GM18520 (cell line): ENCODE results near the gene AGTPBP1.
"Not testable (repeated sequence)": the region's sequence is repeated elsewhere in the genome, so short reads cannot be mapped to it uniquely, and the experiment has no call there.

Experiments used
- ATAC-seq: cut with Tn5 transposase; IDR thresholded peaks from one replicate; pipeline ENCODE4 v1.9.1; 2021; ENCODE audit not compliant: unreplicated experiment

AGTPBP1 gene

DNA sequence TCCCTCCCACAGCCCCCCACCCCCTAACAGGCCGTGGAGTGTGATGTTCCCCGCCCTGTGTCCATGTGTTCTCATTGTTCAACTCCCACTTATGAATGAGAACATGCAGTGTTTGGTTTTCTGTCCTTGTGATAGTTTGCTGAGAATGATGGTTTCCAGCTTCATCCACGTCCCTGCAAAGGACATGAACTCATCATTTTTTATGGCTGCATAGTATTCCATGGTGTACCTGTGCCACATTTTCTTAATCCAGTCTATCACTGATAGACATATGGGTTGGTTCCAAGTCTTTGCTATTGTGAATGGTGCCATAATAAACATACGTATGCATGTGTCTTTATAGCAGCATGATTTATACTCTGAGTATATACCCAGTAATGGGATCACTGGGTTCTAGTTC lies 23.9 kb downstream of the AGTPBP1 start:
- not testable (repeated sequence) for ATAC-seq

DNA sequence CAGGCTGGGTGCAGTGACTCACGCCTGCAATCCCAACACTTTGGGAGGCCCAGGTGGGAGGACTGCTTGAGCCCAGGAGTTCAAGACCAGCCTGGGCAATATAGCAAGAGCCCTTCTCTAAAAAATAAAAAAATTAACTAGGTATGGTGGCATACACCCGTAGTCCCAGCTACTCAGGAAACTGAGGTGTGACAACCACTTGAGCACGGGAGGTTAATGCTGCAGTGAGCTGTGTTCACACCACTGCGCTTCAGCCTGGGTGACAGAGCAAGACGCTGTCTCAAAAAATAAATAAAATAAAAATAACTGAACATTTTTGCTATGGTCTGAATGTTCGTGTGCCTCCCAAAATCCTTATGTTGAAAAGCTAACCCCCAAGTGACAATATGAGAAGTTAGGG lies 24.5 kb downstream of the AGTPBP1 start:
- ATAC-seq = no peak

DNA sequence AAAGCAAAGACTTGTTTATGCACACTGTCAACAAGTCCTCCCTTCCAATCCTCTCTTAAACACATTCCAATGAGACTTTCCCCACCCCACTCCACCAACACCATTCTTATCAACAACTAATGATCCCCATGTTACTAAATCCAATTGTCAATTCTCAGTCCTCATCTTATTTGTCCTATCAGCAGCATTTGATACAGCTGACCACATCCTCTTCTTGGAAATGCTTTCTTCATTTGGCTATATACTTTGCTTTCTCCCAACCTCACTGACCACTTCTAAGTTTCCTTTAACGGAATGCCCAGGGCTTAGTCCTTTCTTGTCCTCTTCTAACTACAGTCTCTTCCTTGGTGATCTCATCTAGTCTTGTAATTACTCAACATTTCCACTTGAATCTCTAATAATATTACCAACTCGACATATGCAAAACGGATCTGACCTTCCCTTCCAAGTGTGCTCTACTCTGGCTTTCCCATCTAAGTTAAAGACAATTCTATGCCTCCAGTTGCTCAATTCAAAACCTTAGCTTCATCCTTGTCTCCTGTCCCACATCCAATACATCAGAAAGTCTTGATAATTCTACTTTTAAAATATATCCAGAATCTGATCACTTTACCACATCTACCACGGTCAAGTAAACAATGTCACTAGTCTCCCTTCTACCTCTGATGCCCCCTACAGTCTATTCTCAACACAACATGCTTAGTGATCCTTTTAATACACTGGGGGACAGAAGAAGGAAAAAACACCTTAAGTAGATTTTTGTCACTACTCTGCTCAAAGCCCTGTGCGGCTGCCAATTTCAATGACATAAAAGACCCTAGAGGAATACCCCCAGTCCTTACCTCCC lies 25.5 kb downstream of the AGTPBP1 start:
- peak; percentile 51 for ATAC-seq

DNA sequence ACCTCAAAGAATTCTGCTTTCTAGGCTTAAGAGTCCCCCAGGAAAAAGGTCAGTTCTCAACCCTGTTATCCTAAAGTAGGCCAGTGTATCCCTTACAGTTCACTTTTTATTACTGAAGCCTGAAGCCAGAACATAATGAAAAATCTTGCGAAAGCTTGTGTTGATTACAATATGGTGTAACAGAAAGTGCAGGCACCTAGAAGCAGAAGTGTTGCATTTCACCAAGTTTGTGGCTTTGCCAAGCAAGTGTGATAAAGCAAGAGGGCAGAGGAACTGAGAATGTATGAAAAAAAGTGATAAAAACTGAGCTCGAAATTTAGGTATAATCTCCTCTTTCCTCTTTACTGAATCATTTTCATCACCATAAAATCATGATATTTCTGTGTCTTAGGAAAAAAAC lies 26.2 kb downstream of the AGTPBP1 start:
- ATAC-seq = peak; percentile 61

DNA sequence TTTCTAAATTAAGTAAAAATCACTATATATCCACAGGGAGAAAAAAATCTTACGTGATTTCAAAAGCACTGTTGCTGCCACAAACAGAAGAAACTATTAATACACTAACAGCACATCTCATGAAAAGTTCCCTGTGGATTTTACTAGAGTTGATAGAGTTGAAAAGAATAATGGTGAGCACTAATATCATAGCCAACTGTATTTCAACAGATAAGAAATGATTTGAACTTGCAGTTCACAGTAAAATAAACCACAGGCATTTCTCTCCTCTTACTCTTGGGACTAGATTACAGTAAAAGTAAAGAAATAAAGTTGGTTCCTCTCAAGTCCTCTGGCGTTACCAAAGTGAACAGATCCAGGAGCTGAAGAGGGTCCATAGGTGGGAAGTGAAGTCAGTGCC lies 27.9 kb downstream of the AGTPBP1 start:
- ATAC-seq = no peak

DNA sequence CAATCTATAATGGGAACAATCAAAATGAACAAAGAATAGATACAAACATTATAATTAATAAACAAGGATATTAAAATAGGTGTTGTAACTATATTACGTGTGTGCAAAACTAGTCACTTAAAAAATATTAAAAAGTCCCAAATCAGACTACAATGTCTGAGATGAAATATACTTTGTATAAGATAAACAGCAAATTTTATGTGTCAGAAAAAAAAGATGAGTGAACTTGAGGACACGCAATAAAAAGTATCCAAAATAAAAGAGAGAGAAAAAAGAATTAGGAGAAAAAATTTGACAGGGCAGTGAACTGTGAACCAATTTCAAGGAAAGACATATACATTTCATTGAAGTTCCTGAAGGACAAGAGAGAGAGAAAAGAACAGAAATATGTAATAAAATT lies 37.0 kb downstream of the AGTPBP1 start:
- no peak for ATAC-seq

DNA sequence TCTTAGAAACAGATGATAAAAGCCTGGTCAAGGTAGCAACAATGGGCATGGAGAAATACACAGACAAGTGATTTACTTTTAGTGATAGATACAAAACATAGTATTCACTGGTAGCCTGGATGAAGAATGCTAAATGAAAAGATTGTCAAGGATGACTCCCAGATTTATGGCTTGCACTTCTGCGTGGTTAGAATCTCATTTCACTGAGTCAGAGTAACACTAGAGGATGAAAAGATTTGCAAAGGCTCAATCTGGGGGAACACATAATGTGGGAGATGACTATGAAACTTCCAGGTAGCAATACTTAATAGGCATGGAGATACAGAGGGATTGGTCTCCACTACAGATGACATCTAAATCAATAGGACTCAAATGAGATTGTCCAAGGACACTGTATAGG lies 38.4 kb downstream of the AGTPBP1 start:
- ATAC-seq = no peak

DNA sequence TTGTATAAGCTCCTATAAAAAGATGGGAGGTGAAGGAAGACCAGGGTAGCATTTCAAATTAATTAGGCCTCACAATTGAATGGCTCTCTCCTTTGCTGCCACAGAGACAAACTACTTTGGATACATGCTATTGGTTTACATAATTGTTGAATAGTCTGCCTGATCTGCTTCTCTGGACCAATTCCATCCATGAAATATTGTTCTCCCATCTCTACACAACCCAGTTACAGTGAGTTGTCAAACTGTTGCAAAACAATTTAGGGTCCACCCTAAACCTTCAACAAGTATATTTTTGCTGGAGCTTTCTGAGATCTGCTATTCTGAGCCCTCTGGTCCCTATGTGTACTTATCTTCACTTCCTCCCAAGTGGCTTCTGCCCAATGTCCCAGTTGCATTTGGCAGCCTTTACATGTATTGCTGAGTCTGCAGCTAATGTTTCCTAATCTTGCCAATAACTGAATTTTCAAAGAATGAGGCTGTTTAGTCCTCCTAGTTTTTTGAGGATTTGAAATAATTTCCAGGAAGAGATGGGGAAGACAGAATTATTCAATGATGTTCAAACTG lies 38.9 kb downstream of the AGTPBP1 start:
- ATAC-seq = no peak

DNA sequence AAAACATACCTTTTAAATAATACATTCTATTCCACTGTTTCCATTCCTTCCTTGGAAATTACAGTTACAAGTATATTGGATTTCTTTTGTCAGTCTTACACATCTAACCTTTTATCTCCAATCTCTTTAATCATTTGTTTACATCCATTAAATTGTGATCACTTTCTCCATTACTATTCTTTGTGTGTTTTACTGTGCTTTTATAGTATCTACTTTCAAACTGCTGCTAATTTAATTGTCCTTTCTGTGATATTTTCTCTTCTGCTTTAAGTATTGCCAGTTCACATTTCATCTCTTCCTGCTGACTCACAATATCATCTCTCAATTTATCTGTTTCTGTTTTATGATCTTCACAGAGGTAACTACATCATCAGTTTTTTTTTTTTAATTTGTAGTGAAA lies 39.6 kb downstream of the AGTPBP1 start:
- no peak for ATAC-seq

DNA sequence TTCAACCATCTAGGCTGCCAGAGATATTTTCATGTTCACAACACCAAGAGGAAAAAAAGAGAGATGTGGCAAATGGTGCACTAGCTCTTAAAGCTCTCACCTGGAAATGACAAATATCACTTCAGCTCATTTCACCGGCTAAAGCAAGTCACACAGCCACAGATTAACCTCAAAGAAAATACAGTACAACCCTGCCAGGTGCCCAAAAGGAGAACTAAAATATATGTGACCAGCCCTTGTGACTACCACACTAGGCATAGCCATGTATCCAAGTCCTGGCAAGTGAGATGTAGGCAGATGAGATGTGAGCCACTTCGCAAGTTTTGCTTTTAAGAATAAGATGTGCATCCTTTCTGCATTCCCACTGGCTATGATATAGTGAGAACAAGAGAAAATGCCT lies 41.4 kb downstream of the AGTPBP1 start:
- no peak for ATAC-seq

DNA sequence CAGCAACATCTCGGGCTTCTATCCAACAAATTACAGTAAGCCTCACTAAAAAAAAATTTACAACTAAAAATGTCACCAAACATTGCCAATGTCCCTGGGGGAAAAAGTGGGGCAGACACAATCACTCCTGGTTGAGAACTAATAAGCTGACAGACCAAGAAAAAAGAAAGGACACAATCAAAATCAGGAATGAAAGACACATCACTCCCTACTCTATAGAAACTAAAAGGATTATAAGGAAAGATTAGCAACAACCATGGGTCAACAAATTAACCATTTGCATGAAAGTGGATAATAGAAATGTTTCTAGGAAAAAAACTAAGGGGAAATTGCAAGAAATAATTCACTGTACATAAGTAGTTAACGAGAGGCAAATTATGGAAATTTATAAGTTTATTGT lies 53.4 kb downstream of the AGTPBP1 start:
- ATAC-seq = no peak

DNA sequence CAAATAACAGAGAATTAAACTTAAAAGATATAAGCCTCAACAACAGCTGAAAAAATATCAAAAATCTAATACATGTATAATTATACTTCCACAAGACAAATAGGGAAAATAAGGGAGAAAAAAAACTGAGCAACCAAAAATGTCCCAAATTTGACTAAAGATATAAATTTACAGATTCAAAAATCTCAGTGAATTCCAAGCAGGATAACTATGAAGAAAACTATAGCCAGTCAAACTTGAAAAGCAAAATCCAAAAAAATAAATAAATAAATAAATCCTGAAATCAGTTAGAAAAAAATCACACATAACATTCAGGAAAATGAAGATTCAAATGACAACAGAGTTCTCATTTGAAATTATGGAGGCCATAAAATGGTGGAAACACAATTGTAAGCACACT lies 56.7 kb downstream of the AGTPBP1 start:
- ATAC-seq = no peak

DNA sequence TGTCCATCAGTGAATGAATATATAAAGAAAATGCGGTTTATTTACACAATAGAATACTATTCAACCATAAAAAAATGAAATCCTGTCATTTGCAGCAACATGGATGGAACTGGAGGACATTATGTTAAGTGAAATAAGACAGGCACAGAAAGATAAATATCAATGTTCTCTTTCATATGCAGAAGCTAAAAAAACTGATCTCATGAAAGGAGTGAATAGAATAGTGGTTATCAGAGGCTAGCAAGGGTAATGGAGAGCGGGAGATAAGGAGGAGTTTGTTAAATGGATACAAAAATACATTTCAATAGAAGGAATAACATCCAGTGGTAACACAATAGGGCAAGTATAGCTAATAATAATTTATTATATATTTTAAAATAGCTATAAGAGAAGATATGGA lies 65.0 kb downstream of the AGTPBP1 start:
- ATAC-seq = no peak

DNA sequence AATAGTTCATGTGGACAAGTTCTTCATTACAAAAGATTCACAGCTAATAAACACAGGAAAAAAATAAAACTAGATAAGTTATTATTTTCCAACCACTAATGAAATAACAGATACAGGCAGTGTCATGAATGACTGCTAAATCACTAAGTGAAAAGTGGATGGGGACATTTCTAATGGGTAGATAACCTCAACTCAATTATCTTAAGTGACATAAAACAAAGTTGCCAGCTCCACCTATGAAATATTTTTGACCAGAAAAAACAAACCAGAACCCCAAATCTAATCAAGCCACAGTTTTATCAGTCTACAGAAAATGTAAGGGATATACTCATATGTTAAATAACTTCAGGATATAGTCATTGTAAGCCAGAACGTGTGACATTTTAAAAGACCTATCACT lies 74.4 kb downstream of the AGTPBP1 start:
- no peak for ATAC-seq

DNA sequence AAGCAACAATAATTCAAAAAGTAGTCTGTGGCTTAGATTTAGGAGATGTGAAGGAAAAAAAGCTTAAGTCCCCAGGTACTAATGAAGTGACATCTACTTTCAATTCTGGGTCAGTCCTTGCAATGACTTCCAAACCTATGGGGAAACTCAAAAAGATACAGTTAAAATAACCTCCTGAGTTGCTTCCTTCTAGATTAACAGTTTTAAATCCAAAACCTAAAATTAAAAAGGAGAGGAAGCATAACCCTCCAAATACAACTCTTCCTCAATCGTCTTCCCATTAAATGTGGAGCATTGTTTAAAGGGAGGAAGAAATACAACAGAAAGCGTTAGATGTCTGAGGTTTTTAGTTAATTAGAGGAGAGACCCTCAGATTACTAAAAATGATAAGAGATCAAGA lies 75.7 kb downstream of the AGTPBP1 start:
- ATAC-seq = no peak

DNA sequence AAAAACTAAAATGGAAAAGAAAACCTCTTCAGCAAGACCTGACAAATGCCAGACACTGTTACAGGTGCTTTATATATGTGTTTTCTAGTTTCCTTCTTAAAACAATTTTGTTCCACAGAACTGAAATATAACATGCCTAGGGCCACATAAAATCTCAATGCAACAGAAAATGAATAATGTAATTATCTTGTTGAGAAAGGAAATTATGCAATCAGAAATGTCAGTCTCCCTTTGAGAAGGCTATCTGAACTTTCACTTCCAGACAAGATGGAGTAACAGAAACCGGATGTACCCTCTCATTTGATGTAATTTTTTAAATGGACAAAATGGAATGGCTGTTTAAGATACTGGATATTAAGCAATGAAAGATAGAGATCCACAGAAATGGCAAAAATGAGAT lies 79.2 kb downstream of the AGTPBP1 start:
- ATAC-seq = no peak

DNA sequence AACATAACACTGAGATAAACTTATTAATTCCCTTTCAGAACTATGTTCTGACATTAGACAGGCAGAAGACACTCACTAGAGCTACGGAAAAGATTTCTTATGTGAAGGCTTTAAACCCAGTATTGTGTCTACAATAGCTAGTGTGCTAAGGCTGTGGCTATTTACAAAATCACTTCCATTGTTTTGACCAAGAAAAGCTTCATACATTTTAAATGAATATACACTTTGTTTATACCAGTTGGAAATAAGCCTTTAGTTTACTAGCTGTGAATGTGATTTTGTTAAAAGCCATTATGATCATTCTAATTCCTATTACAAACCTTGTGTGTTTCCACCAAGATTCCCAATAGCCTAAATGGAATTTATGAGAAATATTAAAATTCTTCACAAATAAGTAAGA lies 83.0 kb downstream of the AGTPBP1 start:
- no peak for ATAC-seq

DNA sequence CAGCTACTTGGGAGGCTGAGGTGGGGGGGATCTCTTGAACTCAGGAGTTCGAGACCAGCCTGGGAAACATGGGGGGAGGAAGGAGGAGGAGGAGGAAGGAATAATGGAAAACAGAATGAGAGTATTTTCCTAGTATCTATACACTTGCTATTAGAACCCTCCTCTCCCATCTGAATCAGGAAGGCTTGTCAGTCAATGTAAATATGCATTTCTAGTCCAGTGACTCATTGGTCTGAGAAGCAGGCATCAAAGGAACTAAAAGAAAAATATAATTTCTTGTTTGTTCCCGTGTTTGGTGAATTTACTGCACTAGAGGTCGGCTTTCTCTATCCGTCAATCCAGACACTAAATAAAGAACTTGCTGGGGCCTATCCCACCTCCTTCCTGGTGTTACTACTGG lies 88.6 kb downstream of the AGTPBP1 start:
- no peak for ATAC-seq

DNA sequence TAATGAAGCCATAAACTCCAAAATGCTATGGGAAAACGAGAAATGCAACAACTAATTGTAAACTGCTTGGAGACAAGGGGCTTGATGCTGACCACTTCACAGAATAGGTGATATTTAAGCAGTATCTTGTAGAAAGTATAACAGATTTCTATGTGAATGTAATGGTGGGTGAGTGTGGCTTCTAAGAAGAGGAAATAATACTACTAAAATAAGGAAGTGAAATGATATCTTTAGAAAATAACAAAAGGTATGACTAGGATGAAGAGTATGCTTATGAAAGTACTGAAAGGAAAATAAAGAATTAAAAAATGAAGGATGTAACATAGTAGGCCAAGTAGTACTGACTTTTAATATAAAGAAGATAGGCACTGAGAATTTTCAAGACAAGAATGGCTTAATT lies 94.2 kb downstream of the AGTPBP1 start:
- no peak for ATAC-seq

DNA sequence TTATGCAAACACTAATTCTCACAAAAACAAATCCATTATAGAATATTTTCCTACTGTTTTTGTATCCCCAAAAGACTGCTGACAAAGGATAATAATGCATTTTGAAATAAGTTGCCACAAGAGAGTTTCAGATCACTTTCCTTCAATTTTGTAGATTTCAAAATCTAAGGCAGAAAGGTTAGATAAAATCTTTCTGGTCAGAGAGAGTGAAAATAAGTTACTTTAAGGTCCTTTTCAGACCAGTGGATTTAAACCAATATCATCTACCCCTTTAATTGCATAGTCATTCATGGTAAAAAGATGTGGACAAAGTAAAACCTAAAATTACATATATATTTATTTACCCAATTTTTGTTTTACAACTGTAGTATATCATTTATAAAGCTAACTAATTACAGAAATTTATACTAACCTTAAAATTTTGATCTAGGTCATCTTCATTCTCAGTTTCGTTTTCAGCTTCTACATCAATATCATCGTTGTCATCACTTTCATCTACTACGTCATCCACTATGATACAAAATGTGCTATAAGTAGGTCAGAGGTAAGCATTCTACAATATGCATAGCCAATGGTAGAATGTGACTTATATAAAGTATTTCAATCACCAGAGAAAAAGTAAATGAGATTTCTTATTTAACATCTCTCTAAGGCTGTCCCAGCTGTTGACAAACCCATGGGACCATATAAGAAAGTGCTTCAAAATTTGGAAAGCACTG lies 95.7 kb downstream of the AGTPBP1 start:
- no peak for ATAC-seq

DNA sequence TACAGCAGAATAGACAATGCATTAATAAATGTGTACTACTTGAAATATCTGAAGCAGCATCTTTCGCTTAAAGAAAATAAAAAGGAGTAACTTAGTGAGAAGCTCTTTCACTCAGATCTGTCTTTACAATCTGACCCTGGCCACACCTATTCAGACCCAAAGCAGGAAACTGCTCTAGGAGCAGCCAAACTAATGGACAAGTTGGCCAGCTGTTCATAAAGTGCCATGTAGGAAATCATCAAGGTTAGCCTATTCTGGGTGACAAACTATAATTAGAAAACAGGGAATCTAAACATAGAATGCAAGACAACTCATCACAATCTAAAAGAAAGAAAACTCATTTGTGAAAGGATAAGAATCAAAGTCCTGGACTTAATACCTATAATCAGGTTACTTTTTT lies 101.3 kb downstream of the AGTPBP1 start:
- no peak for ATAC-seq

DNA sequence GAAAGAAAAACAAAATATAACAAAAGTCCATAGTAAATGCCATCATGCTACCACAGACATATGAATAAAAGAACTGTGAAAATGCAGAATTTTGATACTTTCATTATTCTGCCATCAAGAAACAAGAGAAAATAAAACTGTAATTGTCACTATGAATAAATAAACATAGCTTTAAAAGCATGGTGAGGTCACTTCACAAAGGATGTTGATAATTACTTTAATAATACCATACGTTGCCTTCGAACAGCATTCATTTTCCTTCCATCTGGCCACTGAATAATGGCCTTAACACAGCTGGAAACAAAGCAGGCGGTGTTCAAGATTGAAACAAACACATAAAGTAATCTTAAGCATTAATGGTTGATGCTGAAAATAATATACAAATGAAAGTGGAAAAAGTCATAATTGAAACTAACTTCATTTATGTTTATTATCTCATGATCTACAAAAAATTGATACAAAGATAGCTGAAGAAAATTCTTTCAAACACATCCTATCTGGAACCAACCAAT lies 102.0 kb downstream of the AGTPBP1 start:
- no peak for ATAC-seq
